WTC11 (cell line): Measurements from ENCODE around the gene ATP2B2. TPM values are rescaled to one million over a fixed set of nuclear protein-coding genes. Genes with fewer than 3 reads are reported as not detected.

Source experiments
- ATAC-seq: fragments of 200-7000 bp; cut with Tn5 transposase; 2 replicates; pipeline ENCODE4 v1.10.0; 2021; ENCODE audit warnings: mild to moderate bottlenecking, moderate library complexity
- CTCF ChIA-PET: fragments of 300-600 bp; sonication (Branson Sonifier 250); formaldehyde crosslinking; loops from one replicate; lab custom pipeline; 2021; ENCODE audit warnings: antibody characterized with exemption; lab: Charles Lee
- POLR2A ChIA-PET: fragments of 350-600 bp; sonication (Branson Sonifier 250); formaldehyde crosslinking; loops from one replicate; lab custom pipeline; 2021; ENCODE audit warnings: antibody characterized with exemption; lab: Charles Lee
- DNase-seq: peaks from one replicate; pipeline ENCODE4 v3.0.0; 2021; ENCODE audit warnings: low spot score
- H3K27ac Mint-ChIP-seq: 2 replicates; pipeline ENCODE4 v1.8.0; 2021; ENCODE audit warnings: mixed read lengths
- H3K27me3 Mint-ChIP-seq: 2 replicates; pipeline ENCODE4 v1.8.0; 2021; ENCODE audit warnings: low read depth, mild to moderate bottlenecking, moderate library complexity, mixed read lengths
- H3K36me3 Mint-ChIP-seq: 2 replicates; pipeline ENCODE4 v1.8.0; 2021; ENCODE audit warnings: mixed read lengths
- H3K4me1 Mint-ChIP-seq: 2 replicates; pipeline ENCODE4 v1.8.0; 2022; ENCODE audit warnings: mixed read lengths
- H3K4me3 Mint-ChIP-seq: 2 replicates; pipeline ENCODE4 v1.8.0; 2021; ENCODE audit warnings: mild to moderate bottlenecking, moderate library complexity, mixed read lengths
- H3K9me3 Mint-ChIP-seq: 2 replicates; pipeline ENCODE4 v1.8.0; 2021; ENCODE audit warnings: mixed read lengths
- ATF6 ChIP-seq: sonication (generic); formaldehyde crosslinking; IDR thresholded peaks from 2 replicates; pipeline ENCODE4 v1.8.1; 2023; ENCODE audit warnings: mild to moderate bottlenecking, missing genetic modification reagents
- CDX4 ChIP-seq: fragments of 250-450 bp; sonication (Bioruptor Pico); IDR thresholded peaks from 2 replicates; pipeline ENCODE4 v1.9.0; 2021; ENCODE audit warnings: moderate library complexity, mild to moderate bottlenecking, inconsistent platforms, borderline replicate concordance
- CTCF ChIP-seq: fragments of 200-600 bp; IDR thresholded peaks from 2 replicates; pipeline ENCODE4 v1.8.0; 2022; ENCODE audit warnings: antibody characterized with exemption
- E2F4 ChIP-seq: sonication (generic); formaldehyde crosslinking; IDR thresholded peaks from 2 replicates; pipeline ENCODE4 v1.8.1; 2022; ENCODE audit warnings: low read depth, mild to moderate bottlenecking, moderate library complexity, missing genetic modification reagents, borderline replicate concordance
- ETV6 ChIP-seq: sonication (generic); formaldehyde crosslinking; IDR thresholded peaks from 2 replicates; pipeline ENCODE4 v1.8.1; 2022; ENCODE audit warnings: mild to moderate bottlenecking, missing genetic modification reagents
- KAT7 ChIP-seq: sonication (generic); formaldehyde crosslinking; IDR thresholded peaks from 2 replicates; pipeline ENCODE4 v1.8.1; 2023; ENCODE audit warnings: missing genetic modification reagents, mild to moderate bottlenecking, borderline replicate concordance
- MYBL2 ChIP-seq: sonication (generic); formaldehyde crosslinking; IDR thresholded peaks from 2 replicates; pipeline ENCODE4 v1.8.1; 2023; ENCODE audit warnings: mild to moderate bottlenecking, moderate library complexity, missing genetic modification reagents
- NFE2L1 ChIP-seq: sonication (generic); formaldehyde crosslinking; IDR thresholded peaks from 2 replicates; pipeline ENCODE4 v1.8.1; 2023; ENCODE audit warnings: missing genetic modification reagents
- NR1H2 ChIP-seq: sonication (generic); formaldehyde crosslinking; IDR thresholded peaks from 2 replicates; pipeline ENCODE4 v1.9.0; 2021; ENCODE audit warnings: mild to moderate bottlenecking, moderate library complexity, missing genetic modification reagents
- RORB ChIP-seq: fragments of 250-450 bp; sonication (Bioruptor Pico); IDR thresholded peaks from 2 replicates; pipeline ENCODE4 v1.9.0; 2021; ENCODE audit warnings: mild to moderate bottlenecking
- SOX15 ChIP-seq: fragments of 250-450 bp; sonication (Bioruptor Pico); IDR thresholded peaks from 2 replicates; pipeline ENCODE4 v1.9.0; 2021; ENCODE audit warnings: mild to moderate bottlenecking
- USF1 ChIP-seq: sonication (generic); formaldehyde crosslinking; IDR thresholded peaks from 2 replicates; pipeline ENCODE4 v1.8.0; 2022; ENCODE audit warnings: mild to moderate bottlenecking, missing genetic modification reagents
- USF2 ChIP-seq: sonication (generic); formaldehyde crosslinking; IDR thresholded peaks from 2 replicates; pipeline ENCODE4 v1.8.1; 2023; ENCODE audit warnings: mild to moderate bottlenecking, missing genetic modification reagents, moderate library complexity
- ZMAT4 ChIP-seq: fragments of 250-450 bp; sonication (Bioruptor Pico); IDR thresholded peaks from 2 replicates; pipeline ENCODE4 v1.9.0; 2021; ENCODE audit warnings: mild to moderate bottlenecking
- total RNA-seq: library from RNA; stranded (reverse); gene quantifications from 3 replicates; pipeline ENCODE4 v1.2.3, GENCODE V29; 2021

The ATP2B2 gene
- total RNA-seq, 1 experiment from 2014 or later: 0.48 TPM

GRCh38 chr3:10444110-10444429 lies 61.3 kb downstream of the ATP2B2 start (continued):
- TF ChIP-seq ETV6 (CRISPR knock-in tag) (no peak), ZMAT4 (CRISPR knock-in tag) (no peak), RORB (CRISPR knock-in tag) (no peak), SOX15 (CRISPR knock-in tag) (no peak), NFE2L1 (CRISPR knock-in tag) (no peak), CDX4 (CRISPR knock-in tag) (no peak), ATF6 (CRISPR knock-in tag) (no peak), CTCF (no peak)

GRCh38 chr3:10443272-10444109 lies 61.9 kb downstream of the ATP2B2 start:
- DNase-seq: no peak
- CTCF ChIA-PET: no interaction called here
- Mint-ChIP-seq H3K27ac (no peak overlapping the region), H3K36me3 (no peaks in the 10 kb centered on the region)
- TF ChIP-seq USF2 (CRISPR knock-in tag) (peak; percentile 56; the same call in 1 of the 2 replicates), E2F4 (CRISPR knock-in tag) (no peak), USF1 (peak; percentile 43; the same call in 1 of the 2 replicates), MYBL2 (CRISPR knock-in tag) (no peak)
- TF ChIP-seq, all 79 proteins: peak for 2
- Mint-ChIP-seq H3K27me3 (peaks cover 4% of the 10 kb centered on the region), H3K4me3 (no peak overlapping the region), H3K4me1 (peaks cover 4% of the 10 kb centered on the region), H3K9me3 (peaks cover 5% of the 10 kb centered on the region)
- no peak; the same call in 1 of the 2 replicates for ATAC-seq
- POLR2A ChIA-PET: no interaction called here

GRCh38 chr3:10442151-10442795 lies 63.1 kb downstream of the ATP2B2 start:
- Mint-ChIP-seq H3K27me3 (peaks cover 4% of the 10 kb centered on the region), H3K4me3 (no peak overlapping the region), H3K27ac (no peak overlapping the region), H3K4me1 (peaks cover 4% of the 10 kb centered on the region), H3K36me3 (no peaks in the 10 kb centered on the region), H3K9me3 (peaks cover 5% of the 10 kb centered on the region)
- ATAC-seq (no peak), DNase-seq (no peak)
- CTCF ChIA-PET: no interaction called here
- TF ChIP-seq KAT7 (CRISPR knock-in tag) (no peak), NR1H2 (CRISPR knock-in tag) (no peak)
- POLR2A ChIA-PET: no interaction called here
